Rectal smooth muscle tissue (tissue), 1 donor: ENCODE results near the gene RAB35.

Experiments used
- H3K27ac ChIP-seq: one replicate; pipeline ENCODE4 v1.7.0; 2013; ENCODE audit warnings: low read depth, low read length, inconsistent platforms
- H3K27me3 ChIP-seq: one replicate; pipeline ENCODE4 v1.7.0; 2013; ENCODE audit warnings: low read length; ENCODE audit not compliant: control insufficient read depth, insufficient read depth
- H3K36me3 ChIP-seq: one replicate; pipeline ENCODE4 v1.7.0; 2013; ENCODE audit warnings: low read length; ENCODE audit not compliant: control insufficient read depth, insufficient read depth
- H3K4me1 ChIP-seq: one replicate; pipeline ENCODE4 v1.7.0; 2013; ENCODE audit warnings: low read length; ENCODE audit not compliant: control insufficient read depth, insufficient read depth
- H3K4me3 ChIP-seq: one replicate; pipeline ENCODE4 v1.7.0; 2013; ENCODE audit warnings: low read length
- H3K9ac ChIP-seq: one replicate; pipeline ENCODE4 v1.7.0; 2013; ENCODE audit warnings: low read length

Gene RAB35

GRCh38 chr12:120144215-120144614, 27.7 kb upstream of the RAB35 start:
- Histone ChIP-seq H3K9ac (no peak overlapping the region), H3K36me3 (peaks cover 64% of the 10 kb centered on the region), H3K4me3 (no peak overlapping the region), H3K4me1 (no peaks in the 10 kb centered on the region), H3K27ac (no peak overlapping the region), H3K27me3 (no peaks in the 10 kb centered on the region)

DNA sequence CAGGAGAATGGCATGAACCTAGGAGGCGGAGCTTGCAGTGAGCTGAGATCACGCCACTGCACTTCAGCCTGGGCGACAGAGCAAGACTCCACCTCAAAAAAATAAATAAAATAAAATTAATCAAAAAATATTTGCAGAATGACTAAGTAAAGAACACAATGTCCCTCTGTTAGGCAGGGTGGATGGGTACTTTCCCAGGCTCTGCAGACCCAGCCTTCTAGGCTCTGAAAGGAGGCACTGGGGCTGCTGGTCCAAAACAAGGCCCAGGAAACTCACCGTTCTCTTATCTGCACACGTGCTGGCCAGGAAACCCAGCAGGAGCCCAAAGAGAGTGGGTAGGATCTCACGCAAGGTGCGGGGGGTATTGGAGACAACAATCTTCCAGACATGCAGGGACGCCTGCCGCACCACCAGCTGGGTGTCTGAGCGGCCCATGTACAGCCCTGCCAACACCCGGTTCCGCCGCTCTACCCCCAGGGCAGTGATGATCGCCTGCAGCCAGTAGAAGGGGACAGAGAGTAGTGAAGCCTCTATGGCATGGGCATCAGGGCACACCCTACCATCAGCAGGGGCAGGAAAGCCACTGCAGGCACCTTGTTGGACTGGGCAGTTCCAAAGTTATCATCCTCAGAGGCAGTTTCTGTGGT, 25.8 kb upstream of the RAB35 start:
- Histone ChIP-seq H3K4me3 (no peak overlapping the region), H3K4me1 (no peaks in the 10 kb centered on the region), H3K9ac (no peak overlapping the region), H3K27ac (no peak overlapping the region), H3K36me3 (peaks cover 68% of the 10 kb centered on the region), H3K27me3 (no peaks in the 10 kb centered on the region)

- no peaks in the 10 kb centered on the region for H3K27me3 ChIP-seq
- no peaks in the 10 kb centered on the region for H3K4me1 ChIP-seq
- no peak overlapping the region for H3K27ac ChIP-seq
- peaks cover 69% of the 10 kb centered on the region for H3K36me3 ChIP-seq
- no peak overlapping the region for H3K9ac ChIP-seq
- no peak overlapping the region for H3K4me3 ChIP-seq
These were observed 24.8 kb upstream of the RAB35 start for GRCh38 chr12:120141336-120141735.

- Histone ChIP-seq H3K4me3 (no peak overlapping the region), H3K4me1 (no peaks in the 10 kb centered on the region), H3K27ac (no peak overlapping the region), H3K9ac (no peak overlapping the region), H3K36me3 (peaks cover 74% of the 10 kb centered on the region), H3K27me3 (no peaks in the 10 kb centered on the region)
These were observed 24.1 kb upstream of the RAB35 start for GRCh38 chr12:120140603-120141002.

DNA sequence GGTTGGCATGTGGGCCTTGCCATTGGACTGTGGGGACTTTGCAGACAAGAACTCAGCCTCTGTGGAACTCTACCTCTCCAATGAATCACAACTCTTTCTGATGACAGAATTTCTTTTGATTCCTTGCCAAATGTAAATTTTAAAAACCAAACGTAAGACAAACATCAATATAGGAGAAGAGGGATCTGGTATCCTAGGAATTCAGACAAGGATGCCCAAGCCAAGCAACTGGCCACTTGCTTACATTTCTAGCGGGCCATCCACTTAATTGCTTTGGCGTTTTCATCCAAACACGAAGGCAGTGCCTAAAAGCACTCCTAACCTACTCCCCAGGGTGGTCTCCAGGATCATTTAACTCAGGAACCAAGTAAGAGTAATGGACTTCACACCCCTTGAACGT, 23.4 kb upstream of the RAB35 start:
- H3K4me3 ChIP-seq = no peak overlapping the region
- no peaks in the 10 kb centered on the region for H3K27me3 ChIP-seq
- H3K27ac ChIP-seq = no peak overlapping the region
- H3K36me3 ChIP-seq = peaks cover 70% of the 10 kb centered on the region
- no peak overlapping the region for H3K9ac ChIP-seq
- H3K4me1 ChIP-seq = no peaks in the 10 kb centered on the region

- Histone ChIP-seq H3K9ac (no peak overlapping the region), H3K27ac (no peak overlapping the region), H3K4me1 (no peaks in the 10 kb centered on the region), H3K27me3 (no peaks in the 10 kb centered on the region), H3K4me3 (no peak overlapping the region), H3K36me3 (peaks cover 73% of the 10 kb centered on the region)
These were observed 21.8 kb upstream of the RAB35 start for GRCh38 chr12:120138366-120138765.

- Histone ChIP-seq H3K36me3 (peaks cover 78% of the 10 kb centered on the region), H3K27me3 (no peaks in the 10 kb centered on the region)
These were observed 21.3 kb upstream of the RAB35 start for GRCh38 chr12:120137833-120138232.

GRCh38 chr12:120136093-120136770, 19.7 kb upstream of the RAB35 start:
- Histone ChIP-seq H3K36me3 (peaks cover 78% of the 10 kb centered on the region), H3K27ac (no peak overlapping the region), H3K9ac (no peak overlapping the region), H3K4me1 (no peaks in the 10 kb centered on the region), H3K4me3 (no peak overlapping the region), H3K27me3 (no peaks in the 10 kb centered on the region)

More at GRCh38 chr12:120137833-120138232, 21.3 kb upstream of the RAB35 start:
- no peaks in the 10 kb centered on the region for H3K4me1 ChIP-seq
- H3K27ac ChIP-seq = no peak overlapping the region
- no peak overlapping the region for H3K4me3 ChIP-seq
- H3K9ac ChIP-seq = no peak overlapping the region

DNA sequence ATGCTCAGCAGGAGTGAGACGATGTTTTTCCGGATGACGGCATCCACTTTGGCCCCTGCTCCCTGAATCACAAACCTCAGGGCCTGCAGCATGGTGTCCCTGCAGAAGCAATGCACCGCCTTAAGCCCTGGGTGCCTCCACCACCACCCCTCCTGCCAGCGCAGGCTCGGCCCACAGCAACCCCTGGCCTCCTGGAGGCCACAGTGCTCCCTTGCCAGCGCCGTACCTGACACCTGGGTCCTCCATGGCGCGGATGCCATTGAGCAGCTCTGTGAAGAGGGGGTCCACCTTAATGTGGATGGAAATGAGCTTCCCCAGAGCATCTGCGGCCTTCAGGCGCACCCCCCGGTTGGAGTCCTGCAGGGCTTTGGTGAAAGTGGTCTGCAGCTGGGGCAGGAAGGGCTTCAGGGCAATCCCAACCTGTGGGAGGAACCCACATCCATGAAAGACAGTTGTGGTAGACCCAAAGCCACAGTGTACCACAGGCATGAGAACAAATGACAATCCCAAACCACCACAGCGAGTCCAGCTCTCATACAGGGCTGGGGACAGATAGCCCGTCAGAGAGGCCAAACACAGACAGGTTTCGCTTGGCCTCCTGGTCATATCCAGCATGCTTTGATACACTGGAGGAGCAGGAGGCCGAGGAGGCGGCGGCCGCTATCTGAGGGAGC, 17.9 kb upstream of the RAB35 start:
- Histone ChIP-seq H3K4me1 (no peaks in the 10 kb centered on the region), H3K9ac (no peak overlapping the region), H3K4me3 (no peak overlapping the region), H3K27ac (no peak overlapping the region), H3K36me3 (peaks cover 82% of the 10 kb centered on the region), H3K27me3 (no peaks in the 10 kb centered on the region)

DNA sequence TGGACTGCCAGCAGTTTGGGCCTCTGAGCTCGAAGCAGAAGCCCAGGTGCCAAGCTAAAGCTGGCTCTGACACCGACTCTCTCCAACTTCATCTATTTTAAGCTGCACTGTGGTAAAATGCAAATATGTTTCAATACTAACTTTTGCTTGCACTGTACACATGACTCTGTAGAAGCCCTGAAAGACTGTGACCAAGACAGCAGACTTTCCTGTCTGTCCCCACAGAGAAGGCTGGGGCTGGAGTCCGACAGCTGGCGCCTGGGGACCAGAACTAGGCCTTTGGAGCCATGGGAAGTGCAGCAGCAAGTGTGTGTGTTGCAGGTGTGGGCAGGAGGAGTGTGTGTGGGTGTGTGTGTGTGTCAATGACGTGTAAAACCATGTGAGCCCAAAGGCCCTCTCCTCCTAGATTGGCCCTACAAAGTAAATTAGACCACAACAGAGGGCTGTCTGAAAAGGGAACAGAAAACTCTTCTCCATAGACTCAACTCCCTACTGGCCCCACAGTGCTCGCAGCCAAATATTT, 16.4 kb upstream of the RAB35 start:
- no peak overlapping the region for H3K27ac ChIP-seq
- no peaks in the 10 kb centered on the region for H3K27me3 ChIP-seq
- H3K4me3 ChIP-seq = no peak overlapping the region
- no peak overlapping the region for H3K9ac ChIP-seq
- H3K36me3 ChIP-seq = peaks cover 82% of the 10 kb centered on the region
- no peaks in the 10 kb centered on the region for H3K4me1 ChIP-seq

- H3K4me3 ChIP-seq = no peak overlapping the region
- H3K9ac ChIP-seq = no peak overlapping the region
- no peaks in the 10 kb centered on the region for H3K4me1 ChIP-seq
- no peaks in the 10 kb centered on the region for H3K27me3 ChIP-seq
- H3K27ac ChIP-seq = no peak overlapping the region
- peaks cover 82% of the 10 kb centered on the region for H3K36me3 ChIP-seq
These were observed 15.7 kb upstream of the RAB35 start for GRCh38 chr12:120132054-120132836.

DNA sequence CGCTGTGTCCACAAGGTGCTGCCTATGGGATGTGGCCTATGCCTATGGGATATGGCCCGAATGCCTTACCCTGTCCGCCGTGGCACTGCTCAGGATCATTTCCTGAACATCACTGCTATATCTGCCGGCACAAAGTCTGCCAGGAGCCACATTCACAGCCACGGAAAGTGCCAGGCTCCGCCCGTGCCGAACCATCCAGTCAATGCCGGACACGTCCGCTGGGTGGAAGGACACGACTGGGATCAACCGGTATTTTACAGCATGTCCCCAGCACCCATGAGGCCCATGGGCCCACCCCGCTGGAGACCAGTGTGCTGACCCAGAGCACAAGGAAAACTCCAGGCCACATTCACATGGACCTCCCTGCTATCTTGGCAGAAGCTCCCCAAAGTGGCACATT, 14.6 kb upstream of the RAB35 start:
- no peaks in the 10 kb centered on the region for H3K27me3 ChIP-seq
- H3K27ac ChIP-seq = no peak overlapping the region
- H3K4me1 ChIP-seq = no peaks in the 10 kb centered on the region
- no peak overlapping the region for H3K9ac ChIP-seq
- no peak overlapping the region for H3K4me3 ChIP-seq
- peaks cover 75% of the 10 kb centered on the region for H3K36me3 ChIP-seq
